GM12874 (cell line): Measurements from ENCODE around the gene TMEM63C.
A peak's percentile ranks its signal among the peaks of the same experiment; 100 is the strongest.

Source experiments
- TF ChIP-seq, protein P1 (sequence below): IDR thresholded peaks from 2 replicates; pipeline ENCODE4 v1.5.1; 2011; ENCODE audit warnings: low read depth, mild to moderate bottlenecking, control low read depth, low read length, moderate library complexity; ENCODE audit not compliant: insufficient read depth

The TMEM63C gene

GRCh38 chr14:77208291-77208978 lies 26.8 kb downstream of the TMEM63C start:
- TF ChIP-seq, protein P1, sequence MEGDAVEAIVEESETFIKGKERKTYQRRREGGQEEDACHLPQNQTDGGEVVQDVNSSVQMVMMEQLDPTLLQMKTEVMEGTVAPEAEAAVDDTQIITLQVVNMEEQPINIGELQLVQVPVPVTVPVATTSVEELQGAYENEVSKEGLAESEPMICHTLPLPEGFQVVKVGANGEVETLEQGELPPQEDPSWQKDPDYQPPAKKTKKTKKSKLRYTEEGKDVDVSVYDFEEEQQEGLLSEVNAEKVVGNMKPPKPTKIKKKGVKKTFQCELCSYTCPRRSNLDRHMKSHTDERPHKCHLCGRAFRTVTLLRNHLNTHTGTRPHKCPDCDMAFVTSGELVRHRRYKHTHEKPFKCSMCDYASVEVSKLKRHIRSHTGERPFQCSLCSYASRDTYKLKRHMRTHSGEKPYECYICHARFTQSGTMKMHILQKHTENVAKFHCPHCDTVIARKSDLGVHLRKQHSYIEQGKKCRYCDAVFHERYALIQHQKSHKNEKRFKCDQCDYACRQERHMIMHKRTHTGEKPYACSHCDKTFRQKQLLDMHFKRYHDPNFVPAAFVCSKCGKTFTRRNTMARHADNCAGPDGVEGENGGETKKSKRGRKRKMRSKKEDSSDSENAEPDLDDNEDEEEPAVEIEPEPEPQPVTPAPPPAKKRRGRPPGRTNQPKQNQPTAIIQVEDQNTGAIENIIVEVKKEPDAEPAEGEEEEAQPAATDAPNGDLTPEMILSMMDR: no peak

DNA sequence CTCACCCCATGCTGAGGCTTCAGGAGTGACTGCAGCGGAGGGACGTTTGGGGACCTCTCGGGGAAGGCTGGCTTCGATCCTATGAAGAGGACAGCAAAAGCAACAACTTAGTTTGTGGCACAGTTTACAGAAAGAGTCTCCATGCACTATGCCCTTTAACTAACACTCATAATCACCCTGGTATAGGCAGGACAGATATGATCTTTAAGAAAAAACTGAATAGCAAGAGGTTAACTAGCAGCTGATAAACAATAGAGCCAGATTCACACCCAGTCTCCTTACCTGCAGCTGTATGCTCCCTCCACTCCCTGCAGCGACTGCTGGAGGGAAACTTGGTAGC lies 27.4 kb downstream of the TMEM63C start:
- TF ChIP-seq, protein P1: no peak

DNA sequence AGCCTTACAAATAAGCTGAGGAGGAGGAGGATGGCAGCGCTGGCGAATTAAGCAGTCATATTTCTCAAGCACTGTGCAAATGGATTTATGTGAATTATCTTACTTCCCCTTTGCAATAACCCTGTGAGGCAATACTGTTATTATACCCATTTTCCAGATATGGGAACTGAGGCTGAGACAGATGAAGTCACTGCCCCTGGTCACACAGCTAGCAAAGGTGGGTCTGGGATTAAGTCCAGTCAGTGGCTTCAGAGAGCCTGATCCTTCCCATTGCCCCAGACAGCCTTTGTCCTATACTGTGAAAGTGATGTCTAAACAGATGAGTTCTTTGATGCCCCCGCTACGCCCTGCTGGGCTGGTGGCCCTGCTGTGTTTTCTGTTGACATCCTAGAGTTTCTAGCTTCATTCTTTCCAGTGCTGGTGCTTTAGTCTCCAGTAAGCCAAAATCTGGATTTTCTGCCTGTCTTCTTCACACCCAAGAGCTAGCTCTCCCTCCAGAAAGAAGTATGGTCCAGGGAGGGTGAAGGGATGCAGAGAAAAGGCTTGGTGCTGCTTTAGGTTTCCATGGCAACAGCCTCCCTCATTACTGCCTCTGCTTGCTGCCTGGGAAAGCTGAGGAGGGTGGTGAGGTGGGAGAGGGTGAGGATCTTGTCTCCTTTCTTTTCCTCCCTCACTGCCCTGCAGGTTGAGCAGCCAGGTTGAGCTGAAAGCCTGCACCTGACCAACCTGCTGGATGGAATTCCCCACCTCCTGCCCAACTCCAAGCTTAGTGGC lies 30.7 kb downstream of the TMEM63C start:
- TF ChIP-seq, protein P1: no peak

DNA sequence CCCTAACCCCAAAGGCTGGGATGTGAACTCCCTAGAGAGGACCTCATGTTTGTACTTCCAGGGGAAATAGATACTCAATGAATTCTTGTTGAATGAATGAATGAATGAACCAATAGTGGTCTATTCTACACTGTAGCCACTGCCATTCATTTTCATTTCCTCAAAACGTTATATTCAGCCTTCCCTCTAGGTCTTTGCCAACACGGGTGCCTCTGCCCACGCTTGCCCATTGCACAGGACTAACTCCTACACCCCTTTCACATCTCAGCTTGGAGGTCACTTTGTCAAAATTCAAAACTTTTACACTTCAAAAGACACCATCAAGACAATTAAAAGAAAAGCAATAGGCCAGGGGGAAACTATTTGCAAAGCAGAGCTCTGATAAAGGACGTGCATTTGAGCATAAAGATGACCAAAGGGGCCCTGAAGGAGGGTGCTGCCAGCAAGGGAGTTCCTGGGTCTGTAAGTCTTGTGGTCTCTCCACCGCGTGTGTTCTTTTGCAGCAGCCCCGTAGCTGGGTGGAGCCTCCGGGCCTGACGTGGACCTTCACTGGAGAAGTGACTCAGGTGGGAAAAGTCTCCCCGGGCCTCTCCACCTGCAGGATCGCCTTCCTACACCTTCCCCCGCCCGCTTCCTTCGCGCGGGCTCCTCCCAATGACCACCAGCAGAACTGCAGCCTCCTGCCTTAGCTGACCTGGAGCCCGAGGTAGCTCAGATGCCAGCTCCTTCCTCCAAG lies 31.5 kb downstream of the TMEM63C start:
- TF ChIP-seq, protein P1: peak; percentile 92

GRCh38 chr14:77213679-77214016 lies 32.0 kb downstream of the TMEM63C start:
- TF ChIP-seq, protein P1: no peak

- TF ChIP-seq, protein P1: no peak
Measured at GRCh38 chr14:77214216-77214615, 32.6 kb downstream of the TMEM63C start.

DNA sequence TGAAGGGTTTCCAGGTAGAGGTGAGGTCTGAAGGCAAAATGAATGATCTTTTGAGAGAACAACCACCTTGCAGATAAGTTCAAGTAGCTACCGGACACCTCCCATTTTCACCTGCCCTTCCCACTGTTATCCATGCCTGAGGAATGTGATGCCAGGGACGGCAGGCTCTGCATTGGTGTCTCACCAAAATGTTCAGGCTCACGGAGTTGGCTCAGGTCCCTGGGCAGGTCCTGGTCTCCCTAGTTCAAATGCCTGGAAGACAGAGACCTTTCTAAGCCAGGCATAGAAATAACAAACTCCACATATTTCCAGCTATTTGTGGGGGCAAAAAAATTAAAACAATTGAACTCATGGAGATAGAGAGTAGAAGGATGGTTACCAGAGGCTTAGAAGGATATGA lies 36.0 kb downstream of the TMEM63C start:
- TF ChIP-seq, protein P1: no peak
